ENCODE measurements around the gene NEUROG1. TPM values are rescaled to one million over a fixed set of nuclear protein-coding genes. Genes with fewer than 3 reads are reported as not detected.

NEUROG1 gene
- total RNA-seq, 4 donors from 2014 or later, result not detected

GRCh38 chr5:135546101-135546500 lies 10.3 kb upstream of the NEUROG1 start:
- 77 to 83% methylated on average over 12 of the region's 12 CpGs for WGBS, 2 donors
- TF ChIP-seq CTCF (IDR thresholded peaks at IDR 0.05) (no peak), POLR2A (IDR thresholded peaks at IDR 0.05) (no peak)
- H3K4me3 ChIP-seq (ENCODE audit: low read depth, poor library complexity, severe bottlenecking), result no peak overlapping the region
- intact Hi-C loops (cut with DNase I; ENCODE audit: low total_unique reads), result no loop called here
- DNase-seq (ENCODE audit: low spot score in 2 of 2), result no peak

- TF ChIP-seq POLR2A (IDR thresholded peaks at IDR 0.05) (no peak), CTCF (IDR thresholded peaks at IDR 0.05) (no peak)
- intact Hi-C loops (cut with DNase I; ENCODE audit: low total_unique reads), result no loop called here
- WGBS, 2 donors, result 83 to 85% methylated on average over 17 of the region's 17 CpGs
- H3K4me3 ChIP-seq (ENCODE audit: low read depth, poor library complexity, severe bottlenecking), result no peak overlapping the region
- no peak for DNase-seq (ENCODE audit: low spot score in 2 of 2)
Measured at GRCh38 chr5:135545099-135545498, 9.3 kb upstream of the NEUROG1 start.

- peak in 1 of 2 donors; percentile 90 for DNase-seq (ENCODE audit: low spot score in 2 of 2)
- TF ChIP-seq POLR2A (IDR thresholded peaks at IDR 0.05), result no peak
- H3K4me3 ChIP-seq (ENCODE audit: low read depth, poor library complexity, severe bottlenecking), result peak overlapping the region; percentile 19
- intact Hi-C loops (cut with DNase I; ENCODE audit: low total_unique reads), result no loop called here
- 22 to 29% methylated on average over 32 to 50 of the region's 77 CpGs for WGBS, 2 donors
Measured at GRCh38 chr5:135543485-135544304, 7.9 kb upstream of the NEUROG1 start.

GRCh38 chr5:135543001-135543484 lies 7.3 kb upstream of the NEUROG1 start:
- peak overlapping the region; percentile 19 for H3K4me3 ChIP-seq (ENCODE audit: low read depth, poor library complexity, severe bottlenecking)
- intact Hi-C loops (cut with DNase I; ENCODE audit: low total_unique reads), result no loop called here
- 57 to 78% methylated on average over 5 of the region's 5 CpGs for WGBS, 2 donors
- no peak for DNase-seq (ENCODE audit: low spot score in 2 of 2)
- TF ChIP-seq CTCF (IDR thresholded peaks at IDR 0.05) (no peak), POLR2A (IDR thresholded peaks at IDR 0.05) (no peak)

GRCh38 chr5:135541807-135542502 lies 6.2 kb upstream of the NEUROG1 start:
- 72 to 78% methylated on average over 11 of the region's 11 CpGs for WGBS, 2 donors
- intact Hi-C loops (cut with DNase I; ENCODE audit: low total_unique reads), result no loop called here
- no peak overlapping the region for H3K4me3 ChIP-seq (ENCODE audit: low read depth, poor library complexity, severe bottlenecking)
- DNase-seq (ENCODE audit: low spot score in 2 of 2), result peak in 1 of 2 donors; percentile 23
- no peak for TF ChIP-seq CTCF (IDR thresholded peaks at IDR 0.05)
- TF ChIP-seq POLR2A (IDR thresholded peaks at IDR 0.05), result no peak

GRCh38 chr5:135539430-135540005 lies 3.8 kb upstream of the NEUROG1 start:
- H3K4me3 ChIP-seq (ENCODE audit: low read depth, poor library complexity, severe bottlenecking), result no peak overlapping the region
- WGBS, 2 donors, result 66 to 76% methylated on average over 4 of the region's 4 CpGs
- DNase-seq (ENCODE audit: low spot score in 2 of 2), result peak in 1 of 2 donors; percentile 53
- intact Hi-C loops (cut with DNase I; ENCODE audit: low total_unique reads), result no loop called here
- TF ChIP-seq POLR2A (IDR thresholded peaks at IDR 0.05) (no peak), CTCF (IDR thresholded peaks at IDR 0.05) (no peak)
